GM19328 (cell line): Measurements from ENCODE around the gene RIMBP2.
"Not testable (repeated sequence)": the region's sequence is repeated elsewhere in the genome, so short reads cannot be mapped to it uniquely, and the experiment has no call there.

Experiments used
- ATAC-seq: cut with Tn5 transposase; IDR thresholded peaks from one replicate; pipeline ENCODE4 v1.9.1; 2021; ENCODE audit warnings: mild to moderate bottlenecking, moderate library complexity; ENCODE audit not compliant: unreplicated experiment

The RIMBP2 gene

GRCh38 chr12:130663514-130663913, 52.6 kb downstream of the RIMBP2 start:
- no peak for ATAC-seq

- no peak for ATAC-seq
Measured at GRCh38 chr12:130661486-130662255, 54.4 kb downstream of the RIMBP2 start.

GRCh38 chr12:130661059-130661458, 55.0 kb downstream of the RIMBP2 start:
- ATAC-seq, result no peak

- no peak for ATAC-seq
Measured at GRCh38 chr12:130658145-130658911, 57.8 kb downstream of the RIMBP2 start.

- no peak for ATAC-seq
Measured at GRCh38 chr12:130656411-130656810, 59.7 kb downstream of the RIMBP2 start.

- no peak for ATAC-seq
Measured at GRCh38 chr12:130655881-130656280, 60.2 kb downstream of the RIMBP2 start.

GRCh38 chr12:130655010-130655409, 61.1 kb downstream of the RIMBP2 start:
- ATAC-seq, result no peak

GRCh38 chr12:130651188-130651959, 64.7 kb downstream of the RIMBP2 start:
- ATAC-seq, result no peak

- ATAC-seq, result no peak
Measured at GRCh38 chr12:130650131-130650530, 66.0 kb downstream of the RIMBP2 start.

- no peak for ATAC-seq
Measured at GRCh38 chr12:130649101-130650045, 66.7 kb downstream of the RIMBP2 start.

GRCh38 chr12:130647814-130648213, 68.3 kb downstream of the RIMBP2 start:
- no peak for ATAC-seq

- ATAC-seq, result no peak
Measured at GRCh38 chr12:130646716-130647370, 69.3 kb downstream of the RIMBP2 start.

GRCh38 chr12:130646191-130646590, 69.9 kb downstream of the RIMBP2 start:
- ATAC-seq, result not testable (repeated sequence)

- no peak for ATAC-seq
Measured at GRCh38 chr12:130645751-130646150, 70.3 kb downstream of the RIMBP2 start.

- ATAC-seq, result no peak
Measured at GRCh38 chr12:130644566-130644965, 71.5 kb downstream of the RIMBP2 start.

- no peak for ATAC-seq
Measured at GRCh38 chr12:130644146-130644545, 72.0 kb downstream of the RIMBP2 start.

GRCh38 chr12:130642856-130643255, 73.2 kb downstream of the RIMBP2 start:
- ATAC-seq, result no peak

- ATAC-seq, result no peak
Measured at GRCh38 chr12:130641533-130642184, 74.4 kb downstream of the RIMBP2 start.

- ATAC-seq, result no peak
Measured at GRCh38 chr12:130640901-130641300, 75.2 kb downstream of the RIMBP2 start.
